ENCODE measurements around the gene GHR.

DNA sequence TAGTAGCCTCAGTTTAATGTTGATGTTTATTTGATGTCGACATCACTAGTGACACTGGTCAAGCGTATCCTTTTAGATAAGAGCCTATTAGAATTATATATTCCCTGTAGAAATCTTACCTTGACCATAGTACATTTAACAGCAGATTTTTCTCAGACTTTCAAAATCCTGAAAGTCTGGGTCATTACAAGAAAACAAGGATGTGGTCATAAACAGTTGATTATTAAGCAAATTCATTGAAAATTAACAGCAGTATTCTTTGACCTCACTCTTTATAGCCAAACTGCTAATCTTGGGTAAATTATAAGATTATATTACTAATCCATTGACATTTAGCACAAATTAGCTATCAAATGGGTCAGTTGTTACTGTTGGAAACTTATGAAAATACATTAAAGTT, 83.4 kb downstream of the GHR start:
- no peak for TF ChIP-seq POLR2A (IDR thresholded peaks at IDR 0.05; ENCODE audit: extremely low read depth, insufficient read length)
- TF ChIP-seq, protein P1, sequence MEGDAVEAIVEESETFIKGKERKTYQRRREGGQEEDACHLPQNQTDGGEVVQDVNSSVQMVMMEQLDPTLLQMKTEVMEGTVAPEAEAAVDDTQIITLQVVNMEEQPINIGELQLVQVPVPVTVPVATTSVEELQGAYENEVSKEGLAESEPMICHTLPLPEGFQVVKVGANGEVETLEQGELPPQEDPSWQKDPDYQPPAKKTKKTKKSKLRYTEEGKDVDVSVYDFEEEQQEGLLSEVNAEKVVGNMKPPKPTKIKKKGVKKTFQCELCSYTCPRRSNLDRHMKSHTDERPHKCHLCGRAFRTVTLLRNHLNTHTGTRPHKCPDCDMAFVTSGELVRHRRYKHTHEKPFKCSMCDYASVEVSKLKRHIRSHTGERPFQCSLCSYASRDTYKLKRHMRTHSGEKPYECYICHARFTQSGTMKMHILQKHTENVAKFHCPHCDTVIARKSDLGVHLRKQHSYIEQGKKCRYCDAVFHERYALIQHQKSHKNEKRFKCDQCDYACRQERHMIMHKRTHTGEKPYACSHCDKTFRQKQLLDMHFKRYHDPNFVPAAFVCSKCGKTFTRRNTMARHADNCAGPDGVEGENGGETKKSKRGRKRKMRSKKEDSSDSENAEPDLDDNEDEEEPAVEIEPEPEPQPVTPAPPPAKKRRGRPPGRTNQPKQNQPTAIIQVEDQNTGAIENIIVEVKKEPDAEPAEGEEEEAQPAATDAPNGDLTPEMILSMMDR (IDR thresholded peaks at IDR 0.05; ENCODE audit: low read depth, low read length): no peak

Data from NB4 (cell line).